GM21360 (cell line): Measurements from ENCODE around the gene MYO5A.

Source experiments
- ATAC-seq: cut with Tn5 transposase; IDR thresholded peaks from one replicate; pipeline ENCODE4 v1.9.1; 2021; ENCODE audit warnings: mild to moderate bottlenecking, moderate library complexity; ENCODE audit not compliant: unreplicated experiment

MYO5A gene

GRCh38 chr15:52338058-52338457 lies 190.6 kb downstream of the MYO5A start:
- no peak for ATAC-seq

- no peak for ATAC-seq
These were observed 191.4 kb downstream of the MYO5A start for GRCh38 chr15:52337198-52337853.

GRCh38 chr15:52336529-52336928 lies 192.2 kb downstream of the MYO5A start:
- ATAC-seq, result no peak

DNA sequence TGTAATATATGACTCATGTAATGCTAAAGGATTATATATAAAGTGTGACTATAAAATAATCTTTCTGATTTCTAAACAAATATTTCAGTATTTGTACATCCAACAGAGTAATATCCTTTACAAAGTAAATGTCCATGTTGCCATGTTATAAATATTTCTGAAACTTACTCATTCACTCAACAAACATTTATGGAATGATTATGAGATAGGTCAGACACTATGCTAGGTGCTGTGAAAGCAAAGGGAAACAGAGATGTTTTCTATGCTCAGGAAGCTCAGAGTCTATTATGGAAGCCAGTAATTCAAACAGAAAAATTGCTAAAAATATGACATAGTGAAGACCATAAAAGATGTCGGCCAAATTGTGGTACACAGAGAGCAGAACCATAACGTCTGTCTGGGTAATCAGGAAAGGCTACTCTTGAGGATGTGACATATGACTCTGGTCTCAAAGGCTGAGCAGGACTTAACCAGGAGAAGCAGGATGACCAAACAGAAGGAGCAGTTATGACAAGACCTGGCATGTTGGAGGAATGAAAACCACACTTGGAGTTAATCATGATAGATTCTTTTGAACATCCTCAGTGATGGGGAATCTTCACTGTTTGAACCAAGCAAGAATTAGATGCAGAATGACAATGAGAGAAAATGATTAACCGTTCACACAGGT lies 194.1 kb downstream of the MYO5A start:
- no peak for ATAC-seq

DNA sequence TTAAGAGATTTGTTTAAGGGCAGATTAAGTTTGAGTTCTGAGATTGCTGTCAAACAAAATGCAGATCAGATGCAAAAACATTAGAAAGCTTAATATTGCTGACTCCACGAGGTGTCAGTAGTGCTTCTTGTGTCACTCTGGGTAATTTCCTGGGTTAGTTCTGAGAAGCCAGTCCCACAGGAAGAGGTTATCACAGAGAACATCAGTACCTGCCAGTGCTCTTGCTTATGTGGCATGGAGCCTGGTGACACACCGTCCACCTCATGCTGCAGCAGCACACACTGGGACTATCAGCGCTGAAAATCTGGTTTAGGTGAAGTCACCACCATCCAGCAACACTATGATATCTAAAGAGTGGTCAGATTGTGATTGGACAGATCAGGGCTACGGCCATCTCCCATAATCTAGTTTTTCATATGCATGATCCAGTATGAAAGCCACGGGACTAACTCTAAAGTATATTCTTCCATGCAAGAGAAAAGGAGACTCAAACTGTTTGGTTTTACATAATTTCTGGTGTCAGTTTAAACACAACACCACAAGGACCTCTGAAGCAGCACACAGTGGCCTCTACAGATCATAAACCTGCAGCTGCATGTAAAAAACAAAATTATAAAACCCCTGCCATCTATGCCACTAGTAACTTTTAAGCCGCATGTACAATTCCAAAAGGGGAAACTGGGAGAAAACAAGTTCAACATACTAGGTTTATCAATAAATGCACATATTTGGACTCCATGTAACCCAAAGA lies 197.0 kb downstream of the MYO5A start:
- ATAC-seq, result peak; percentile 83

GRCh38 chr15:52329987-52330386 lies 198.7 kb downstream of the MYO5A start:
- ATAC-seq, result no peak

DNA sequence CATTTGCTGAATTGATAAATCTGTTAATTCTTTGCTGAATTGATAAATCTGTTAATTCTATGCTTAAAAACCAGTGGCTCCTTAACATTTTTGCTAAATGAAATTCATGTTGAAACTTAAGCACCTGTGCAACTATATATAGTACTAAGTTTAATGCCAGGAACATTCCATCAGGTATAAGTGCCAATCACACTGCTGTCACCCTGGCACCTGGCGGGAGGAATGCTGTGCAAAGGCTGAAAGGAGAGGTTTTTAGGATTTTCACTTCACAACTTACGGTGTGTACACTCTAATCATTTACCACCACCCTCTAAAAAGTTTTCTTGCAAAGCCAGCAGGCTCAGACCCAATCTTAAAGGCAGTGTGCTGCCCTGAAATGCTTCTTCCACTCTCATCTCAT lies 199.5 kb downstream of the MYO5A start:
- no peak for ATAC-seq

- no peak for ATAC-seq
These were observed 200.0 kb downstream of the MYO5A start for GRCh38 chr15:52328680-52329079.

DNA sequence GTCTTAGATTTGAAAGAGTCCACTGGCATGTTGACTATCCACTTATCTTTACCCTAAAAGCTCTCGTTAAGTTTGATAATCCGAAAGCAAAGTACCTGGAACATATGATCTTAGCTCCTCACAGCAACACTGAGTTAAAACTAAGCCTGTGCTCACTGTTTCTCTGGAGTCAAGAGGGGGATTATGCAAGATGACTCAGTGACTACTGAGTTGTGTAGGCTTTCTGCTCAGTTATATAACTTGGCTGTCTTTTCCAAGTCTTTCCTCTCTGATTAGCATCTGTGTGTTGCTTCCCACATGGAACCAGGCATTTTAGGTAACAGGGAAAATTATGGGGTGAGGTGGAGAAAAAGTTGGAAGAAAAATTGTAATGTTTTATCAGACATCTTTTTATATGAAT lies 201.9 kb downstream of the MYO5A start:
- no peak for ATAC-seq

DNA sequence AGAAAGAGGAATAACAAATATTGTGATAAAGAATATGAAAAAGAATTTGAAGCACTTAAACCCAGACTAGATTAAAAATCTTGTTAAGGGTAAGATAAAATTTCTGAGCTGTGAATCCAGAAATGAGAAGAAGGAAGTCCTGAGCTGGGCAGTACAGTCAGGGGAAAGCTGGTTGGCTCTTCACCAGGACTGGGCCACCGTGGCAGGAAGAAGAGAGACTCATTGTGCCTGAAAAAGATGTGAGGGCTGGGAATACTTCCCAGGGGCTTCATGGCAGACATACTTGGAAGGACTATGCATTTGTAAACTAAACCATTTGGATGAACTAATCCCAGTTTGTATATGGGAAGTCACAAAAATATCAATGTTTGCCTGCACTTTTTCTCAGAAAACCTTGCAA lies 204.6 kb downstream of the MYO5A start:
- ATAC-seq, result no peak

- no peak for ATAC-seq
These were observed 209.8 kb downstream of the MYO5A start for GRCh38 chr15:52318729-52319500.

- ATAC-seq, result no peak
These were observed 211.0 kb downstream of the MYO5A start for GRCh38 chr15:52317688-52318087.

DNA sequence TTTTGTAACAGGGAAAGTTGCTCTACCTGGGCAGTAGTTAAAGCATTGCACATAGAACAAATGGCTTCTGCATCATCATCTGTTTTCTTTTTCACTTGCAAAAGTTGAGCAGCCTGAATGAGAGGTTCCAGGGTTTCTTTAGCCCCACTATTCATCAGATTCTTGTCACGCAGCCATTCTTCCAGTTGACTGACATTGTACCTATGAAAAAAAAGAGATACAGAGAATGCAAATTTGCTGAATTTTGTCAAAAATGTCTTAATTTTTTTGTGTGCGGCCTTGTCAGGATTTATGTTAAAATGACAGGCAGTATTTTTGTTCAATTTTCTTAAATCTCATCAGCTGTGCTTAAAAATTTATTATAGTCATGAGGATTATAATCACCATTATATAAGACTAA lies 211.7 kb downstream of the MYO5A start:
- no peak for ATAC-seq

DNA sequence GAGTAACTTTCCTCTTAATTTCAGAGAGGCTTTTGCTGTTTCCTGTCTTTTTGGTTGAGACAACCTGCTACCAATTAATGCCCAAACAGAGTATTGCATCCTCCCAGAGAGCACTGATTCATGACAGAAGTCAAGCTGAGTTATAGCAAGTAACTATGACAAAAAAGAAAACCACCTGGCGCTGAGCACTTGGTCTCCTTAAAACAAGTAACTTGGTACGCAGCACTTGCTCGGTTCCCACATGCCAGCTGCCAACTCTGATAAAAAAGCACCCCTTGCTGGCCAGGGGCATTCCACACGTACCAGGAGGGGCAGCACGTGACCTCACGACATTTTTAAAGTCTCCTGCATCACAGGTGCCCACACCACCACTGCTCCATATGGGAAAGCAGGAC lies 219.5 kb downstream of the MYO5A start:
- peak; percentile 56 for ATAC-seq

DNA sequence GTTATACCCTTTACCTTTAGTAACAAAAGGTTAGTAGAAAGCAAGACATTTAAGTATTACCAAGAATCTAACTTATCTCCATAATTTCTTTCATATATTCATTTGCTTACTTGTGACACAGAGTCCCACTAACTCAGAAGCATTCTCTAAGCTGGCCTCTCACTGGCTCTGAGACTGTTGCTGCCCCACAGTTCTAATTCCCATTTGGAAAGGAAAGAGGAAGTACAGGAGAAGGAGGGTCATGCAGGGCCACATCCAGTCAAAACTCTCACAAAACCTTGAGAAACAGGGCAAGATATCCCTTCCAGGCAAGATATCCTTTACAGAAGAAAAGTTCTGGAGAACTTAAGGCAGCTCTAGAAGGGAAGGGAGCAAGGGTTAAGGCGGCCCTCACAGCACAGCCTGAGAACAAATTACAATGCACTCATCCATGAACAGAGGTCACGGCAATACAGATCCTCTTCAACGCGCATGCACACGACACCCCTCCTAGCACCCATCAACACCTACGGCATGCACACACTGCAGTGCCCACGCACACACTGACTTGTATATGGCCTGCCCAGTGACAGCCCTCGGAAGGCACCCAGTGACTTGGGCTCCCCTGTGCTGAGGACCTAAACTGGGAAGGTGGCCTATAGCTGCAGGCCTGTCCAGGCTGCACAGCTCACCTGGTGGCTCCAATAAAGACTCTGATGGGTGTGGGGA lies 220.1 kb downstream of the MYO5A start:
- peak; percentile 81 for ATAC-seq

- ATAC-seq, result no peak
These were observed 220.8 kb downstream of the MYO5A start for GRCh38 chr15:52307847-52308246.

GRCh38 chr15:52306270-52306669 lies 222.4 kb downstream of the MYO5A start:
- ATAC-seq, result no peak

- no peak for ATAC-seq
These were observed 225.4 kb downstream of the MYO5A start for GRCh38 chr15:52303093-52303772.

GRCh38 chr15:52301265-52301847 lies 227.3 kb downstream of the MYO5A start:
- no peak for ATAC-seq
